SK-N-SH (cell line): ENCODE data around the gene MVP. TPM values are rescaled to one million over a fixed set of nuclear protein-coding genes. Genes with fewer than 3 reads are reported as not detected.

ENCODE experiments used
- CTCF ChIA-PET: fragments of 300-600, 350-600 bp; formaldehyde crosslinking; extraction: SDS; loops from one replicate; lab custom pipeline; 2021; lab: Yijun Ruan, JAX
- POLR2A ChIA-PET: fragments of 350-600 bp; sonication (Branson Sonifier 250); formaldehyde crosslinking; extraction: SDS; loops from one replicate; lab custom pipeline; 2020; ENCODE audit warnings: antibody characterized with exemption, inconsistent platforms; lab: Yijun Ruan, JAX
- DNase-seq: peaks from one replicate; pipeline ENCODE4 v3.0.0; 2012
- H2AFZ ChIP-seq: fragments of 200-600 bp; sonication (generic); 2 replicates; pipeline ENCODE4 v1.8.1; 2016; ENCODE audit warnings: antibody characterized with exemption, mild to moderate bottlenecking, low read depth
- H3F3A ChIP-seq: fragments of 200-600 bp; sonication (generic); replicated peaks from 2 replicates; pipeline ENCODE3; 2016; ENCODE audit warnings: antibody characterized with exemption, mild to moderate bottlenecking; ENCODE audit not compliant: insufficient read depth
- H3K27ac ChIP-seq, 2 experiments: fragments of 200-500 bp in 1 of 2; fragments of 200-600 bp in 1 of 2; sonication (Bioruptor generic) in 1 of 2; sonication (generic), shearing (Covaris generic) in 1 of 2; 2 replicates each; pipeline versions ENCODE4 v1.5.1 to v1.6.1; 2014 to 2016; ENCODE audit warnings: low read depth in 2 of 2, inconsistent platforms in 1 of 2, low read length in 1 of 2, mild to moderate bottlenecking in 1 of 2, mixed read lengths in 1 of 2
- H3K27me3 ChIP-seq: fragments of 200-600 bp; sonication (generic), shearing (Covaris generic); 2 replicates; pipeline ENCODE4 v1.6.1; 2016; ENCODE audit warnings: mixed run types; ENCODE audit not compliant: insufficient read depth
- H3K36me3 ChIP-seq, 2 experiments: fragments of 200-500 bp in 1 of 2; fragments of 200-600 bp in 1 of 2; sonication (Bioruptor generic) in 1 of 2; sonication (generic) in 1 of 2; replicated peaks in 1 of 2; 2 replicates each; pipeline versions ENCODE3 to v1.5.1; 2014 to 2016; ENCODE audit warnings: low read length in 1 of 2, mild to moderate bottlenecking in 1 of 2; ENCODE audit not compliant: insufficient read depth in 2 of 2, control insufficient read depth in 1 of 2
- H3K4me1 ChIP-seq, 2 experiments: fragments of 200-500 bp in 1 of 2; fragments of 200-600 bp in 1 of 2; sonication (Bioruptor generic) in 1 of 2; sonication (generic), shearing (Covaris generic) in 1 of 2; 2 replicates each; pipeline versions ENCODE4 v1.5.1 to v1.6.1; 2014 to 2016; ENCODE audit warnings: low read depth in 1 of 2, low read length in 1 of 2, mixed run types in 1 of 2; ENCODE audit not compliant: insufficient read depth in 2 of 2, control insufficient read depth in 1 of 2
- H3K4me2 ChIP-seq: fragments of 200-600 bp; sonication (generic), shearing (Covaris generic); 2 replicates; pipeline ENCODE4 v1.6.1; 2017; ENCODE audit warnings: mixed run types
- H3K4me3 ChIP-seq, 2 experiments: fragments of 200-500 bp in 1 of 2; fragments of 200-600 bp in 1 of 2; sonication (Bioruptor generic) in 1 of 2; sonication (generic), shearing (Covaris generic) in 1 of 2; 2 replicates each; pipeline versions ENCODE4 v1.5.1 to v1.8.1; 2014 to 2016; ENCODE audit warnings: low read depth in 2 of 2, inconsistent platforms in 1 of 2, low read length in 1 of 2, mild to moderate bottlenecking in 1 of 2, mixed read lengths in 1 of 2, moderate library complexity in 1 of 2
- H3K79me2 ChIP-seq: fragments of 200-600 bp; sonication (generic); 2 replicates; pipeline ENCODE4 v1.8.1; 2017; ENCODE audit warnings: mild to moderate bottlenecking; ENCODE audit not compliant: insufficient read depth
- H3K9ac ChIP-seq: fragments of 200-600 bp; sonication (generic); 2 replicates; pipeline ENCODE4 v1.6.1; 2017; ENCODE audit warnings: mixed run types
- H3K9me2 ChIP-seq: fragments of 200-600 bp; sonication (generic); 2 replicates; pipeline ENCODE4 v1.6.1; 2017; ENCODE audit warnings: mixed run types
- H3K9me3 ChIP-seq: fragments of 200-600 bp; sonication (generic); 2 replicates; pipeline ENCODE4 v1.6.1; 2017; ENCODE audit warnings: mixed run types, mild to moderate bottlenecking, moderate library complexity
- H4K20me1 ChIP-seq: fragments of 200-600 bp; sonication (generic); 2 replicates; pipeline ENCODE4 v1.6.1; 2017; ENCODE audit warnings: mild to moderate bottlenecking, mixed run types; ENCODE audit not compliant: insufficient read depth
- CHD2 ChIP-seq: fragments of 150-350 bp; IDR thresholded peaks from 2 replicates; pipeline ENCODE4 v1.6.1; 2018; ENCODE audit warnings: low read length; ENCODE audit not compliant: partially characterized antibody
- ELF1 ChIP-seq: IDR thresholded peaks from 2 replicates; pipeline ENCODE4 v1.4.0; 2012
- EP300 ChIP-seq, 2 experiments: IDR thresholded peaks; 2 replicates each; pipeline versions ENCODE4 v1.4.0 to v1.6.1; 2012; ENCODE audit warnings: borderline replicate concordance in 1 of 2, low read depth in 1 of 2, low read length in 1 of 2
- FOXJ3 ChIP-seq: sonication (generic); formaldehyde crosslinking; IDR thresholded peaks from 2 replicates; pipeline ENCODE4 v1.5.1; 2020; ENCODE audit warnings: mild to moderate bottlenecking, missing genetic modification reagents
- GATA2 ChIP-seq: sonication (generic); formaldehyde crosslinking; IDR thresholded peaks from 2 replicates; pipeline ENCODE4 v1.5.0; 2020; ENCODE audit warnings: mild to moderate bottlenecking, missing genetic modification reagents
- MEF2A ChIP-seq: IDR thresholded peaks from 2 replicates; pipeline ENCODE4 v1.4.0; 2012; ENCODE audit warnings: low read depth, borderline replicate concordance
- RAD21 ChIP-seq: IDR thresholded peaks from 2 replicates; pipeline ENCODE4 v1.6.1; 2012; ENCODE audit warnings: mild to moderate bottlenecking, low read length
- RFX5 ChIP-seq: IDR thresholded peaks from 2 replicates; pipeline ENCODE4 v1.6.1; 2012; ENCODE audit warnings: mild to moderate bottlenecking, improper control_type of control experiment, low read length
- RXRA ChIP-seq: IDR thresholded peaks from 2 replicates; pipeline ENCODE4 v1.4.0; 2012; ENCODE audit warnings: low read depth, mild to moderate bottlenecking, borderline replicate concordance
- WGBS: methylation state at CpG from one replicate; pipeline ENCODE4 v1.1.6; 2017; ENCODE audit warnings: low lambda C conversion rate; 5-methylcytosine and 5-hydroxymethylcytosine counted together
- polyA plus RNA-seq, 3 experiments: library from polyadenylated mRNA; depleted of rRNA; stranded (reverse); fragments of >200 nt; gene quantifications; 2 replicates each; pipeline ENCODE4 v1.2.3, GENCODE V29; 2012
- TF ChIP-seq, protein P1 (sequence below): IDR thresholded peaks from 2 replicates; pipeline ENCODE4; 2012
- TF ChIP-seq, protein P2 (sequence below): fragments of 200-600 bp; sonication (generic); IDR thresholded peaks from 2 replicates; pipeline ENCODE4 v1.6.1; 2017; ENCODE audit warnings: antibody characterized with exemption, mild to moderate bottlenecking, moderate library complexity
- TF ChIP-seq, protein P3 (sequence below): IDR thresholded peaks from 2 replicates; pipeline ENCODE4 v1.4.0; 2012; ENCODE audit warnings: low read depth, borderline replicate concordance
- TF ChIP-seq, protein P4 (sequence below): fragments of 150-350 bp; IDR thresholded peaks from 2 replicates; pipeline ENCODE4 v1.6.1; 2017; ENCODE audit warnings: antibody characterized with exemption, low read length, low read depth, borderline replicate concordance
- TF ChIP-seq, protein P5 (sequence below): IDR thresholded peaks from 2 replicates; pipeline ENCODE4 v1.4.0; 2012; ENCODE audit warnings: low read depth

Gene MVP
- polyA plus RNA-seq, 1 of the 3 experiments (the other 2 are of a cell fraction), result 222 TPM

DNA sequence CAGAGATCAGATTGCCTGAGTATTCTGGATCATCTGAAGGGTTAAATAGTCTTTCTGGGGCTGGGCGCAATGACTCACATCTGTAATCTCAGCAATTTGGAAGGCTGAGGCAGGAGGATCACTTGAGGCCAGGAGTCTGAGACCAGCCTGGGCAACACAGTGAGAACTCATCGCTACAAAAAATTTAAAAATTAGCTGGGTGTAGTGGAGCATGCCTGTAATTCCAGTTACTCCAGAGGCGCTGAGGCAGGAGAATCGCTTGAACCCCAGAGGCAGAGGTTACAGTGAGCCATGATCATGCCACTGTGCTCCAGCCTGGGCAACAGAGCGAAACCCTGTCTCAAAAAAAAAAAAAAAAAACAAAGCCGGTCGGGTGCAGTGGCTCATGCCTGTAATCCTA is 15.7 kb downstream of the MVP start:
- H3K9me2 ChIP-seq, result no peaks in the 10 kb centered on the region
- H3K4me1 ChIP-seq, result no peaks in the 10 kb centered on the region
- H3K36me3 ChIP-seq, result peaks cover 25 to 41% of the 10 kb centered on the region in 2 experiments
- POLR2A ChIA-PET, result no interaction called here
- no peaks in the 10 kb centered on the region for H3K9me3 ChIP-seq
- WGBS, result 95% methylated on average over 7 of the region's 7 CpGs
- DNase-seq, result no peak
- CTCF ChIA-PET, result interaction anchor here (3.0 to 3.9 kb wide), 2 partner anchors 13 to 19 kb away, joined by 8 to 19 read pairs; partner anchors contain the start of gene PAGR1
- no peak overlapping the region for H2AFZ ChIP-seq
- no peak overlapping the region for H3K9ac ChIP-seq
- TF ChIP-seq RAD21 (no peak), CHD2 (no peak), GATA2 (CRISPR knock-in tag) (no peak), EP300 (IDR thresholded peaks at IDR 0.05; ENCODE audit: borderline replicate concordance in 1 of 2, low read depth in 1 of 2, low read length in 1 of 2) (no peak), ELF1 (no peak), RXRA (no peak), FOXJ3 (CRISPR knock-in tag) (no peak), RFX5 (no peak), MEF2A (no peak)
- TF ChIP-seq, protein P1, sequence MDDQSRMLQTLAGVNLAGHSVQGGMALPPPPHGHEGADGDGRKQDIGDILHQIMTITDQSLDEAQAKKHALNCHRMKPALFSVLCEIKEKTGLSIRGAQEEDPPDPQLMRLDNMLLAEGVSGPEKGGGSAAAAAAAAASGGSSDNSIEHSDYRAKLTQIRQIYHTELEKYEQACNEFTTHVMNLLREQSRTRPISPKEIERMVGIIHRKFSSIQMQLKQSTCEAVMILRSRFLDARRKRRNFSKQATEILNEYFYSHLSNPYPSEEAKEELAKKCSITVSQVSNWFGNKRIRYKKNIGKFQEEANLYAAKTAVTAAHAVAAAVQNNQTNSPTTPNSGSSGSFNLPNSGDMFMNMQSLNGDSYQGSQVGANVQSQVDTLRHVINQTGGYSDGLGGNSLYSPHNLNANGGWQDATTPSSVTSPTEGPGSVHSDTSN, result no peak
- TF ChIP-seq, protein P2, sequence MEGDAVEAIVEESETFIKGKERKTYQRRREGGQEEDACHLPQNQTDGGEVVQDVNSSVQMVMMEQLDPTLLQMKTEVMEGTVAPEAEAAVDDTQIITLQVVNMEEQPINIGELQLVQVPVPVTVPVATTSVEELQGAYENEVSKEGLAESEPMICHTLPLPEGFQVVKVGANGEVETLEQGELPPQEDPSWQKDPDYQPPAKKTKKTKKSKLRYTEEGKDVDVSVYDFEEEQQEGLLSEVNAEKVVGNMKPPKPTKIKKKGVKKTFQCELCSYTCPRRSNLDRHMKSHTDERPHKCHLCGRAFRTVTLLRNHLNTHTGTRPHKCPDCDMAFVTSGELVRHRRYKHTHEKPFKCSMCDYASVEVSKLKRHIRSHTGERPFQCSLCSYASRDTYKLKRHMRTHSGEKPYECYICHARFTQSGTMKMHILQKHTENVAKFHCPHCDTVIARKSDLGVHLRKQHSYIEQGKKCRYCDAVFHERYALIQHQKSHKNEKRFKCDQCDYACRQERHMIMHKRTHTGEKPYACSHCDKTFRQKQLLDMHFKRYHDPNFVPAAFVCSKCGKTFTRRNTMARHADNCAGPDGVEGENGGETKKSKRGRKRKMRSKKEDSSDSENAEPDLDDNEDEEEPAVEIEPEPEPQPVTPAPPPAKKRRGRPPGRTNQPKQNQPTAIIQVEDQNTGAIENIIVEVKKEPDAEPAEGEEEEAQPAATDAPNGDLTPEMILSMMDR, result no peak
- TF ChIP-seq, protein P3, sequence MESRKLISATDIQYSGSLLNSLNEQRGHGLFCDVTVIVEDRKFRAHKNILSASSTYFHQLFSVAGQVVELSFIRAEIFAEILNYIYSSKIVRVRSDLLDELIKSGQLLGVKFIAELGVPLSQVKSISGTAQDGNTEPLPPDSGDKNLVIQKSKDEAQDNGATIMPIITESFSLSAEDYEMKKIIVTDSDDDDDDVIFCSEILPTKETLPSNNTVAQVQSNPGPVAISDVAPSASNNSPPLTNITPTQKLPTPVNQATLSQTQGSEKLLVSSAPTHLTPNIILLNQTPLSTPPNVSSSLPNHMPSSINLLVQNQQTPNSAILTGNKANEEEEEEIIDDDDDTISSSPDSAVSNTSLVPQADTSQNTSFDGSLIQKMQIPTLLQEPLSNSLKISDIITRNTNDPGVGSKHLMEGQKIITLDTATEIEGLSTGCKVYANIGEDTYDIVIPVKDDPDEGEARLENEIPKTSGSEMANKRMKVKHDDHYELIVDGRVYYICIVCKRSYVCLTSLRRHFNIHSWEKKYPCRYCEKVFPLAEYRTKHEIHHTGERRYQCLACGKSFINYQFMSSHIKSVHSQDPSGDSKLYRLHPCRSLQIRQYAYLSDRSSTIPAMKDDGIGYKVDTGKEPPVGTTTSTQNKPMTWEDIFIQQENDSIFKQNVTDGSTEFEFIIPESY, result no peak
- TF ChIP-seq, protein P4, sequence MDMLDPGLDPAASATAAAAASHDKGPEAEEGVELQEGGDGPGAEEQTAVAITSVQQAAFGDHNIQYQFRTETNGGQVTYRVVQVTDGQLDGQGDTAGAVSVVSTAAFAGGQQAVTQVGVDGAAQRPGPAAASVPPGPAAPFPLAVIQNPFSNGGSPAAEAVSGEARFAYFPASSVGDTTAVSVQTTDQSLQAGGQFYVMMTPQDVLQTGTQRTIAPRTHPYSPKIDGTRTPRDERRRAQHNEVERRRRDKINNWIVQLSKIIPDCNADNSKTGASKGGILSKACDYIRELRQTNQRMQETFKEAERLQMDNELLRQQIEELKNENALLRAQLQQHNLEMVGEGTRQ, result no peak
- TF ChIP-seq, protein P5, sequence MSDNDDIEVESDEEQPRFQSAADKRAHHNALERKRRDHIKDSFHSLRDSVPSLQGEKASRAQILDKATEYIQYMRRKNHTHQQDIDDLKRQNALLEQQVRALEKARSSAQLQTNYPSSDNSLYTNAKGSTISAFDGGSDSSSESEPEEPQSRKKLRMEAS, result no peak
- TF ChIP-seq, all 33 proteins: peak for 0
- H3K4me3 ChIP-seq, result no peak overlapping the region
- no peak overlapping the region for H3K4me2 ChIP-seq
- H3K79me2 ChIP-seq, result peaks cover 1% of the 10 kb centered on the region
- no peaks in the 10 kb centered on the region for H3K27me3 ChIP-seq
- peaks cover 4% of the 10 kb centered on the region for H3F3A ChIP-seq
- no peaks in the 10 kb centered on the region for H4K20me1 ChIP-seq
- H3K27ac ChIP-seq, result no peak overlapping the region
